Bronchial epithelial cell (primary cell): ENCODE data around the gene LRRN2. TPM values are rescaled to one million over a fixed set of nuclear protein-coding genes. Genes with fewer than 3 reads are reported as not detected.

Experiments
- DNase-seq: peaks from one replicate; pipeline ENCODE4 v3.0.0-alpha.2; 2010; ENCODE audit warnings: low read depth
- FAIRE-seq: peaks from 2 replicates; lab custom pipeline; 2011; peaks lifted over from hg19 to GRCh38; lab: Jason Lieb, UNC
- H3K27me3 ChIP-seq: 2 replicates; pipeline ENCODE4 v1.5.1; 2011; ENCODE audit warnings: low read length; ENCODE audit not compliant: control insufficient read depth, insufficient read depth
- H3K36me3 ChIP-seq: 2 replicates; pipeline ENCODE4 v1.5.1; 2011; ENCODE audit warnings: low read length; ENCODE audit not compliant: control insufficient read depth, insufficient read depth
- H3K4me3 ChIP-seq: 2 replicates; pipeline ENCODE4 v1.5.1; 2011; ENCODE audit warnings: mild to moderate bottlenecking, low read depth, low read length, control low read depth
- total RNA-seq: library from RNA; depleted of rRNA; stranded (reverse); fragments of >200 nt; gene quantifications from 2 replicates; pipeline ENCODE4 v1.2.1, GENCODE V29; 2014
- TF ChIP-seq, protein P1 (sequence below): IDR thresholded peaks from 2 replicates; pipeline ENCODE4 v1.5.1; 2011; ENCODE audit warnings: mild to moderate bottlenecking, moderate library complexity, low read length, control low read depth, inconsistent platforms; ENCODE audit not compliant: insufficient read depth, severe bottlenecking

The LRRN2 gene
- total RNA-seq, 1 donor from 2014 or later, result not detected

GRCh38 chr1:204714861-204715511, 29.4 kb upstream of the LRRN2 start:
- Histone ChIP-seq H3K4me3 (no peak overlapping the region), H3K36me3 (no peaks in the 10 kb centered on the region), H3K27me3 (peaks cover 24% of the 10 kb centered on the region)
- TF ChIP-seq, protein P1, sequence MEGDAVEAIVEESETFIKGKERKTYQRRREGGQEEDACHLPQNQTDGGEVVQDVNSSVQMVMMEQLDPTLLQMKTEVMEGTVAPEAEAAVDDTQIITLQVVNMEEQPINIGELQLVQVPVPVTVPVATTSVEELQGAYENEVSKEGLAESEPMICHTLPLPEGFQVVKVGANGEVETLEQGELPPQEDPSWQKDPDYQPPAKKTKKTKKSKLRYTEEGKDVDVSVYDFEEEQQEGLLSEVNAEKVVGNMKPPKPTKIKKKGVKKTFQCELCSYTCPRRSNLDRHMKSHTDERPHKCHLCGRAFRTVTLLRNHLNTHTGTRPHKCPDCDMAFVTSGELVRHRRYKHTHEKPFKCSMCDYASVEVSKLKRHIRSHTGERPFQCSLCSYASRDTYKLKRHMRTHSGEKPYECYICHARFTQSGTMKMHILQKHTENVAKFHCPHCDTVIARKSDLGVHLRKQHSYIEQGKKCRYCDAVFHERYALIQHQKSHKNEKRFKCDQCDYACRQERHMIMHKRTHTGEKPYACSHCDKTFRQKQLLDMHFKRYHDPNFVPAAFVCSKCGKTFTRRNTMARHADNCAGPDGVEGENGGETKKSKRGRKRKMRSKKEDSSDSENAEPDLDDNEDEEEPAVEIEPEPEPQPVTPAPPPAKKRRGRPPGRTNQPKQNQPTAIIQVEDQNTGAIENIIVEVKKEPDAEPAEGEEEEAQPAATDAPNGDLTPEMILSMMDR, result no peak
- no peak for DNase-seq
- FAIRE-seq, result no peak

DNA sequence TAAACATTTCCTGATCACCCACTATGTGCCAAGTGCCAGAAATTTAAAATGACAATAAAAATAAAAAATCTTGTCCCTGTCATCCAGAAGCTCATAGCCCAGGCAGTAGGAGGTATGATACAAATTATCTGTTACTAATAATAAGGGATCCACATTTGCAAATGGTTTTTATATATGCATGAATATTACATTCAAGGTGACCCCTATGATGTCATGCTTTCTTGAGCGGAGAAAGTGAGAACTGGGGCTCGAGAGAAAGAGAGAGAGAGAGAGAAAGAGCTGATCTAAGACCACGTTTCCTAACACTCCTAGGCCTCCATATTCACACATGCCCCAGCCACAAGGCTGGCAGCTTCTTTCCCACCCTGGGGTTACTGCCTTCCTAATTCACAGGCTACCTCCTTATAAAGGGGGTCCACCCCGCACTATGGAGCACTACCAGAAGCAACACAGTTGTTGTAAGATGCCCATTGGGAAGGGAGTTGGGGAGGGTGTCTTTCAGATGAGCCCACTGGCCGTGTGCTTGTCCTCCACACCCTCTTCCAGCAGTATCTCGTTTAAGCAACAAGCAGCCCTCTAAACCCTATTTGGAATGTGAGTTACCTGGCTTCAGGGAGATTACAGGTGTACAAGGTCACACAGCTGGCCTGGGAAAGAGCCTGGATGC, 28.8 kb upstream of the LRRN2 start:
- H3K4me3 ChIP-seq, result no peak overlapping the region
- TF ChIP-seq, protein P1, result no peak
- DNase-seq (no peak), FAIRE-seq (no peak)
- H3K27me3 ChIP-seq, result peaks cover 24% of the 10 kb centered on the region
- H3K36me3 ChIP-seq, result no peaks in the 10 kb centered on the region

DNA sequence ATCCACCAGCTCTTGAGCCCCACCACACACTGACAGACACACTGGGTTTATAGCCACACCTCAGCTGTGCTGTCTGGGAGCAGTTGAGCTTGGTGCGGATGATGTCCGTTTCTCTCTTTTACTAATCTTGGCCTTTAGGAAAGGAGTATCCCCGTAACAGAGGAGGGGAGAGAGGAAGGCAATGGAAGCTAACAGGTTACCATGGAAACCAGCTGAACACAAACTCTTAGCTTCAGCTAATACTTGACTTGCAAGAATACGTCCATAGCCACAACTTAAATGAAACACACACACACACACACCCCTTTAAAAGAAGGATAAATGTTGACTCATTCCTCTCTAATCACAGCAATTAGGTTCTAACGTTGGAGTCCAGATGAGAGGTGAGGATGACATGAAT, 28.0 kb upstream of the LRRN2 start:
- FAIRE-seq (no peak), DNase-seq (no peak)

DNA sequence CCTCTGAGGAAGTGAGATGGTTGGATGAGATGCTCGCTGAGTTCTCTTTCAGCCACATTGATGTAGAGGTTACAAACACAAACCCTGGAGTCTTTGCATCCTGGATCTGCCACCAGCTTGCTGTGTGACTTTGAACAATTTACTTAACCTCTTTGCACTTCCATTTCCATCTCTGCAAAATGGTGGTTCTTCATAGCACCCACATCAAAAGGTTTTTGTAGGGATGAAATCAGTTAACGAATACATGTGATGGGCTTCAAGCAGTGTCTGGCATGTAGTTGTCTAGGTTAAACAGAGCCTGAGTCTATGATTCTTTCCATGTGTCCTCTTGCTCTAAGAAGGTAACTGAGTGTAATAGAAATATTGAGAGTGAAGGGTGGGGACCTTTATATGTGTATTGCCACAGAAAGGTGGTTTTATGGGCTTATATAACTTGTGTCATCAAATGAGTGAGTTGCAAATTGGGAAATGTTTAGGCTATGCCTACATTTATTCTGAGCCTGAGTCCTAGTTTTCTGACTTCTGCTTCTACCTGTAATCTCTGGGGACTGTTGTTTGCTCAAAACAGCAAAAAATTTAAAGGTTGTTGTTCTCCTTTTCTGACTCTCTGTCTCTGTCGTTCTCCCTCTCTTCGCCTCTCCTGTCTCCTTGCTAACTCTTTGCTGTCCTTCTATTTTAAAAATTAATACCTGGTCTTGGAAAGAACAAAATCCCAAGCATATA, 27.3 kb upstream of the LRRN2 start:
- FAIRE-seq (no peak), DNase-seq (no peak)
- H3K27me3 ChIP-seq, result peaks cover 24% of the 10 kb centered on the region
- no peaks in the 10 kb centered on the region for H3K36me3 ChIP-seq
- no peak overlapping the region for H3K4me3 ChIP-seq
- TF ChIP-seq, protein P1, result no peak

More for the DNA sequence above, 28.0 kb upstream of the LRRN2 start:
- Histone ChIP-seq H3K36me3 (no peaks in the 10 kb centered on the region), H3K27me3 (peaks cover 24% of the 10 kb centered on the region), H3K4me3 (no peak overlapping the region)
- TF ChIP-seq, protein P1, result no peak

DNA sequence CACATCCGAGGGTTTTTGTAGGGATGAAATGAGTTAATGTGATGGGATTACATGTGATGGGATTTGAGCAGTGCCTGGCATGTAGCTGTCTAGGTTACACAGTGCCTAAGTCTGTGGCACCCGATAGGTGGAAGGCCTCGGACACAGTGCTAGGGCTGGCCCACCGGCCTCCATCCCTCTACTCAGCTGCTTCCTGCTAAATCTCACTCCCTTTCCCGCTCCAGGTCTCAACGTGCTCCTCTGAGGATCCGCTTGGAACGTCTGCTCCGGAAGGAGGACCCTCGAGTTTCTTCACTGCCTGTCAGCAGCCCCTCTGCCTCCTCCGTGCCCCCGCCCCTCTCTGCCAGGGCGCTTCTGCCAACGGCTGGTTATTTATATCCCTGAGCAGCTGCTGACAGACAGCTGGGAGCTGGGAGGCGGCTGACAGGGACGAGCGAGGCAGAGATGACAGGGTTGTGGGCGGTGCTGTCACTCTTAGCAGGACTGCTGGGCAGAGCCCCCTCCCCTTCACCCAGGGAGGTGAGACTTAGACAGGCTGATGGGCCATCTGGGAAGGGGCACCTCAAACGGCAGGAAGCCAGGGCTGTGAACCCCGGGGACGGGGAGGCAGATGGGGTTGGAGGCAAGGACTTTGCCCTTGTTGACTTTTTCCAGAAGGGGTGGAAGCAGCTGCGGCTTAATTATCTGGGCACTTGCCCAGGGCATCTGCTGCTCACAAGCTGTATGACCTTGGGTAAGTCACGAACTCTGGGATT, 26.6 kb upstream of the LRRN2 start:
- no peak for FAIRE-seq
- Histone ChIP-seq H3K36me3 (no peaks in the 10 kb centered on the region), H3K4me3 (no peak overlapping the region), H3K27me3 (peaks cover 24% of the 10 kb centered on the region)
- no peak for DNase-seq
- TF ChIP-seq, protein P1, result no peak
